GM10248 (cell line): ENCODE data around the gene FIG4.
"Not testable (repeated sequence)": the region's sequence is repeated elsewhere in the genome, so short reads cannot be mapped to it uniquely, and the experiment has no call there.

Experiments used
- CTCF ChIA-PET: fragments of 300-600 bp; sonication (Branson Sonifier 250); formaldehyde crosslinking; extraction: SDS; loops from one replicate; lab custom pipeline; 2021; ENCODE audit warnings: antibody characterized with exemption; lab: Yijun Ruan, JAX
- POLR2A ChIA-PET: fragments of 350-650 bp; sonication (Branson Sonifier 250); formaldehyde crosslinking; extraction: SDS; loops from one replicate; lab custom pipeline; 2020; ENCODE audit warnings: antibody characterized with exemption; lab: Yijun Ruan, JAX
- DNase-seq: peaks from one replicate; pipeline ENCODE4 v3.0.0; 2012; ENCODE audit errors: extremely low spot score
- TF ChIP-seq, protein P1 (sequence below): IDR thresholded peaks from 2 replicates; pipeline ENCODE4 v1.5.1; 2012; ENCODE audit warnings: mild to moderate bottlenecking, low read depth; ENCODE audit errors: extremely low read depth, missing control alignments, control extremely low read depth

FIG4 gene

DNA sequence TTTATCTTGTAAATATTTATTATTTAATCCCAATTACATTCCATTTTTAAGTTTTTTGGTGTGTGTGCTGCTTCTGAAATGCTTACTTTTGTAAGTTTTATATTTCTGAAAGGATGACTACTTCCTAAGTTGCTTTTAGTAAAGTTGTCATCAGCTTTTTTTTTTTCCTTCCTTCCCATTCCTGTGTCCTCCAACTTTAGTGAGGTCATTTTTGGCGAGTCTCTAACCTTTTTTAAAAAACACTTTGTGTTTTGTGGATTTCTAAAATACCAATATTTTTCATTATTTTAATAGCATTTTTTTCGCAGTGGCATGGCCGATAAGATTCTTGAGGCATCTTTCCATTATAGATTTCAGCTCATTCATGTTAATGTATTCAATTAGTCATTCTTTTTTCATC, 30.9 kb downstream of the FIG4 start:
- no peak for DNase-seq
- TF ChIP-seq, protein P1, sequence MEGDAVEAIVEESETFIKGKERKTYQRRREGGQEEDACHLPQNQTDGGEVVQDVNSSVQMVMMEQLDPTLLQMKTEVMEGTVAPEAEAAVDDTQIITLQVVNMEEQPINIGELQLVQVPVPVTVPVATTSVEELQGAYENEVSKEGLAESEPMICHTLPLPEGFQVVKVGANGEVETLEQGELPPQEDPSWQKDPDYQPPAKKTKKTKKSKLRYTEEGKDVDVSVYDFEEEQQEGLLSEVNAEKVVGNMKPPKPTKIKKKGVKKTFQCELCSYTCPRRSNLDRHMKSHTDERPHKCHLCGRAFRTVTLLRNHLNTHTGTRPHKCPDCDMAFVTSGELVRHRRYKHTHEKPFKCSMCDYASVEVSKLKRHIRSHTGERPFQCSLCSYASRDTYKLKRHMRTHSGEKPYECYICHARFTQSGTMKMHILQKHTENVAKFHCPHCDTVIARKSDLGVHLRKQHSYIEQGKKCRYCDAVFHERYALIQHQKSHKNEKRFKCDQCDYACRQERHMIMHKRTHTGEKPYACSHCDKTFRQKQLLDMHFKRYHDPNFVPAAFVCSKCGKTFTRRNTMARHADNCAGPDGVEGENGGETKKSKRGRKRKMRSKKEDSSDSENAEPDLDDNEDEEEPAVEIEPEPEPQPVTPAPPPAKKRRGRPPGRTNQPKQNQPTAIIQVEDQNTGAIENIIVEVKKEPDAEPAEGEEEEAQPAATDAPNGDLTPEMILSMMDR, result no peak
- ChIA-PET POLR2A (no interaction called here), CTCF (interaction anchor here (0.9 to 1.8 kb wide), 5 partner anchors 8 to 318 kb away, joined by 3 to 15 read pairs (median 3); no protein-coding TSS in a partner anchor)

DNA sequence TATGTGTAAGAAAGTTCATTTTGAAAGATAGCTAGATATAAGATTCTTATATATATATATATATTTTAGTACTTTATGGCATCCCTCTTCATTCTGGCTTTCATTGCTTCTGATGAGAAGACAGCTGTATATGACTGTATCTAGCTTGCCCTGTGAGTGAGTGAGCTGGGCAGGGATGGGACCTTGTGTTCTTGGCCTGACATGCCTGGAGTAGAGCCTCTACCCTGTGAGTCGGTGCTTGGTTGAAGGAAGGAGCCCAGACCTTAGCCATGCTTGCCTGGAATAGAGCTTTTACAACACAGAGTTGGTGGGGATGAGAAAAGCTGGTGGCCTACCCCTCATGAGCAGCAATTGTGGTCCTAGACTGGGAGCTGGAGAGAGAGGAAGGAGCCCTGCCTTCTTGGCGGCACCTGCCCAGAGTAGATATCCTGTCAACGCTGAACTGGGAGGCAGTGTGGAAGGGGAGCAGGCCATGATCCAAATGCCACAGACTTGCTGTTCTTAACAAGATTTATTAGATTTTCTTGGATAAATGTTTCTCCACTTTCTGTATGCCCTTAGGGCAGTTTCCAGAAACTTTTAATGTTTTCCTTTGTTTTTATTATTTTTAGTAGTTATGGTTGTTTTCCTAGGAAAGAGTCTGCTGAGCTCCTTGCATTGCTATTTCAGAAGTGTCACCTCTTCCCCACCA, 31.6 kb downstream of the FIG4 start:
- TF ChIP-seq, protein P1, result no peak
- POLR2A ChIA-PET, result no interaction called here
- DNase-seq, result no peak
- CTCF ChIA-PET, result interaction anchor here (0.9 to 1.8 kb wide), 6 partner anchors 9 to 317 kb away, joined by 3 to 15 read pairs (median 3); no protein-coding TSS in a partner anchor

DNA sequence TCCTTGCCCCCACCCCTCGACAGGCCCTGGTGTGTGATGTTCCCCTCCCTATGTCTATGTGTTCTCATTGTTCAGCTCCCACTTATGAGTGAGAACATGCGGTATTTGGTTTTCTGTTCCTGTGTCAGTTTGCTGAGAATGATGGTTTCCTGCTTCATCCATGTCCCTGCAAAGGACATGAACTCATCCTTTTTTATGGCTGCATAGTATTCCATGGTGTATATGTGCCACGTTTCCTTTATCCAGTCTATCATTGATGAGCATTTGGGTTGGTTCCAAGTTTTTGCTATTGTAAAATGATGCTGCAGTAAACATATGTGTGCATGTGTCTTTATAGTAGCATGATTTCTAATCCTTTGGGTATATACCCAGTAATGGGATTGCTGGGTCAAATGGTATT, 34.2 kb downstream of the FIG4 start:
- CTCF ChIA-PET, result interaction anchor here (1.2 kb wide), 1 partner anchor 15 kb away, joined by 4 read pairs; no protein-coding TSS in a partner anchor
- POLR2A ChIA-PET, DNase-seq: not testable (repeated sequence)

DNA sequence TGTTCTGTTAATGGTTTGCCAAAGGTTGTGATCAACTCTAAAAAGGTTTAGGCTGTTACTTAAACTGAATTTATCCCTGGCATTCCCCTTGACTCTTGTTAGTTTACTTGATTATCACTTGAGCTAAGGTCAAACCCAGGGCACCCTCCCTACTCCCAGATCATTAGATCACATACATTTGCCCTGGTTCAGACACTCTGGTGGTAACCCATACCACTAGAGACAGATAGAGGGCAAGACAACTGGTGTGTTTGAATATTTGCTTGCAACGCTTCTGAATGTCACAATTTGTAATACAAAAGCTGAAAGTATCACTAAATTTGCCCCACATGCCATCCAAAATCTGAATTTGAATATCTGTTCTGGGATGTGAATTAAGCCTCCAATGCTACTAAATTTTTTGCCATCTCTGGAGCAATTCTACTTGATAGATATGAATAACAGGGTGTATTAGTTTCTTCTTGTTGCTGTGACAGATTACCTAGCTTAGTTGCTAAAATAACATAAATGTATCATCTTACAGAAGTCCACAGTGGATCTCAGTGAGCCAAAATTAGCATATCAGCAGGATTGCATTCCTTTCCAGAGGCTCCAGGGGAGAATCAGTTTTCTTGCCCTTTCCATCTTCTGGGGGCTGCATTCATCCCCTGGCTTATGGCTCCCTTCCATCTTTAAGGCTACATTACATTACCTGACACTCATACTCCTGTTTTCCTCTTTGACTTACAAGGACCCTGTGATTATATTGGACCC, 45.4 kb downstream of the FIG4 start:
- POLR2A ChIA-PET, result no interaction called here
- CTCF ChIA-PET, result interaction anchor here (1.1 to 1.4 kb wide), 2 partner anchors 14 to 303 kb away, joined by 3 to 5 read pairs; no protein-coding TSS in a partner anchor
- TF ChIP-seq, protein P1, result no peak
- DNase-seq, result no peak

DNA sequence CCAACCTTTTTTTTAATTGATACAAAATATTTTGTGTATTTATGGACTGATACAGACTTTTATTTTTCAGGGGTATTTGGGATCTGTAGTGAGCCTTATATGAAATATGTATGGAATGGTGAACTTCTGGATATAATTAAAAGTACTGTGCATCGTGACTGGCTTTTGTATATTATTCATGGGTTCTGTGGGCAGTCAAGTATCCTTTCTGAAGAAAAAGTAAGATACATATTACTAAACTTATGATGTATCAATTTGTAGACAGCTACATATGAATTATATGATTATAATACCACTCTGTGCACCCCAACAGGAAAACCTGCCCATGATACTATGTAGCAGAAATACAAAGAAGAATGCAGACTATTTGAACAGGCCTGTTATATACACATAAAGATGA, 47.2 kb downstream of the FIG4 start:
- CTCF ChIA-PET, result interaction anchor here (1.5 kb wide), 1 partner anchor 83 kb away, joined by 4 read pairs; no protein-coding TSS in a partner anchor
- POLR2A ChIA-PET, result no interaction called here
- TF ChIP-seq, protein P1, result no peak
- no peak for DNase-seq

DNA sequence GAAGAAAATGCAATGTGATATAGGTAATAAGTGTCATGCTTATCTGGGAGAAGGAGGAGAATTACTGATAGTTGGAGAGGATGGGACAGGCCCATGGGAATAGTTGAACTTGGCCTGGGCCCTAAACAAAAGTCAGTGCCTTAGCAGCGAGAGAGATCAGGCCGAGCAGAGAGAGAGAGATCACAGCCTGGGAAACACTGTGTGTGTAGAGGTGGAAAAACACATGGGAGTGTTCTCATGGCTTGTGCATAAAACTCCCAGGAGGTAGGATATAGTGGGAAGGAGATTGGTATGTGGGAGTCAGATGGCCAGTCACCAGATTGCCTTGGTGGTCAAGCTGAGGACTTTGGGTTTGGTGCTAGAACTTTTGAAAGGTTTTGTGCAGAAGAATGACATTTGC, 47.6 kb downstream of the FIG4 start:
- DNase-seq, result no peak
- CTCF ChIA-PET, result interaction anchor here (1.5 kb wide), 1 partner anchor 82 kb away, joined by 4 read pairs; no protein-coding TSS in a partner anchor
- POLR2A ChIA-PET, result no interaction called here
- TF ChIP-seq, protein P1, result no peak

DNA sequence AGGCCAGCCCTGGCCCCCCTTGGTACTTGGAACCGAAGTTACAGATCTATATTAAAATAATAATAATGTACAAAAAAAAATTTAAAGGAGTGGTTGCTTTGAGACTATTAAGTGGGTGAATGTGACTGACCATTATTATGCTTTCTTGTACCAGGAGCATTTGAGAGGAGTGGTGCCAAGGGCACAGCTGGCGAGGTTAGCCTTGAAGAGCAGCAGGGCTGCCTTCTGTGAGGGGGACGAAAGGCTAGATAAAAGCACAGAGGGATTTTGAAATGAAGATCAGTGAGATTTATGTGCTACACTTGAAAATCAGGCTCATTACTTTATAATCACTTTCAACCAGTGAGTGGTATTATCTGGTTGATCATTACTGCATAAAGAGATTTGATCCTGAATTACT, 48.6 kb downstream of the FIG4 start:
- TF ChIP-seq, protein P1, result no peak
- ChIA-PET CTCF (interaction anchor here (1.0 to 1.5 kb wide), 2 partner anchors 72 to 81 kb away, joined by 3 to 4 read pairs; no protein-coding TSS in a partner anchor), POLR2A (no interaction called here)
- no peak for DNase-seq
